GM12891 (cell line): ENCODE results near the gene NIP7.

Experiments used
- PAX5 ChIP-seq: IDR thresholded peaks from 2 replicates; pipeline ENCODE4 v1.6.1; 2011; ENCODE audit warnings: low read length, moderate library complexity, mild to moderate bottlenecking; ENCODE audit not compliant: insufficient read depth, severe bottlenecking
- POLR2A ChIP-seq: IDR thresholded peaks from 2 replicates; pipeline ENCODE4 v1.6.1; 2011; ENCODE audit warnings: low read depth, low read length, control low read depth
- POLR2AphosphoS5 ChIP-seq: IDR thresholded peaks from 2 replicates; pipeline ENCODE4 v1.6.1; 2011; ENCODE audit warnings: low read depth, low read length, control low read depth
- SPI1 ChIP-seq: IDR thresholded peaks from 2 replicates; pipeline ENCODE4 v1.6.1; 2011; ENCODE audit warnings: low read depth, low read length, control low read depth
- TAF1 ChIP-seq: IDR thresholded peaks from 2 replicates; pipeline ENCODE4 v1.6.1; 2011; ENCODE audit warnings: low read depth, low read length, control low read depth

DNA sequence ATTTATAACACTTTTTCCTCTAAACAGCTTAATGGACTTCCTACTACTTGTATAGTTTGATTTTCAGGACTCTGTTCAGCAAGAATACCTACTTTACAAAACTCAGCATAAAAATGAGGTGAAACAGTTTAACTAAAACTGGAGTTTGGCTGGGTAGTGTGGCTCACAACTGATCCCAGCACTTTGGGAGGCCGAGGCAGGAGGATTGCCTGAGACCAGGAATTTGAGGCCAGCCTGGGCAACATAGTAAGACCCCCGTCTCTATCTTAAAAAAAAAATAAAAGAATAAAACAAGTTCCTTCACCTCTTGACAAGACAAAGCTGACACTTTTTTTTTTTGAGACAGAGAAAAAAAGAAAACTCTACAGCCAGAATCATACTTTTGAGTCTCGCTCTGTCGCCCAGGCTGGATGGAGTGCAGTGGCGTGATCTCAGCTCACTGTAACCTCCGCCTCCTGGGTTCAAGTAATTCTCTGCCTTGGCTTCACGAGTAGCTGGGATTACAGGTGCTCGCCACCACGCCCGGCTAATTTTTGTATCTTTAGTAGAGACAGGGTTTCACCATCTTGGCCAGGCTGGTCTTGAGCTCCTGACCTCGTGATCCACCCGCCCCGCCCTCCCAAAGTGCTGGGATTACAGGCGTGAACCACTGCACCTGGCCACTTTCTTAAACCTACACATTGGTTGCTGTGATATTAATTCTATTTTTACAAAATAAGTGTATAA, 11.8 kb upstream of the NIP7 start:
- TF ChIP-seq POLR2A (no peak; the same call in 1 of the 2 replicates), PAX5 (no peak), TAF1 (no peak), POLR2AphosphoS5 (no peak), SPI1 (no peak)
